OCI-LY1 (cell line): ENCODE measurements around the gene PTPN12.

Source experiments
- H2AFZ ChIP-seq: fragments of 200-600 bp; sonication (generic), shearing (Covaris generic); 2 replicates; pipeline ENCODE4 v1.6.0; 2014; ENCODE audit warnings: antibody characterized with exemption, mild to moderate bottlenecking, low read length
- H3F3A ChIP-seq: fragments of 200-600 bp; sonication (generic), shearing (Covaris generic); 2 replicates; pipeline ENCODE4 v1.6.0; 2014; ENCODE audit warnings: mild to moderate bottlenecking, antibody characterized with exemption, low read length, moderate library complexity; ENCODE audit not compliant: insufficient read depth
- H3K27ac ChIP-seq: fragments of 200-600 bp; sonication (generic); 2 replicates; pipeline ENCODE4 v1.5.1; 2014; ENCODE audit warnings: low read length, mixed run types, mild to moderate bottlenecking, low read depth; ENCODE audit not compliant: poor library complexity, severe bottlenecking
- H3K27me3 ChIP-seq: fragments of 200-600 bp; sonication (generic); 2 replicates; pipeline ENCODE4 v1.6.0; 2014; ENCODE audit warnings: antibody characterized with exemption, mild to moderate bottlenecking, low read length, moderate library complexity; ENCODE audit not compliant: insufficient read depth
- H3K36me3 ChIP-seq: fragments of 200-600 bp; sonication (generic); 2 replicates; pipeline ENCODE4 v1.6.1; 2014; ENCODE audit warnings: mild to moderate bottlenecking, antibody characterized with exemption, low read length, moderate library complexity, mixed read lengths; ENCODE audit not compliant: insufficient read depth
- H3K4me1 ChIP-seq: fragments of 200-600 bp; sonication (generic); 2 replicates; pipeline ENCODE4 v1.5.1; 2014; ENCODE audit warnings: mild to moderate bottlenecking, low read length, moderate library complexity; ENCODE audit not compliant: insufficient read depth, severe bottlenecking
- H3K4me2 ChIP-seq: fragments of 200-600 bp; sonication (generic), shearing (Covaris generic); 2 replicates; pipeline ENCODE4 v1.6.1; 2014; ENCODE audit warnings: low read length
- H3K4me3 ChIP-seq: fragments of 200-600 bp; sonication (generic); 2 replicates; pipeline ENCODE4 v1.5.1; 2014; ENCODE audit warnings: low read length, low read depth, mild to moderate bottlenecking, mixed read lengths; ENCODE audit not compliant: poor library complexity, severe bottlenecking
- H3K79me2 ChIP-seq: fragments of 200-600 bp; shearing (Covaris generic); 2 replicates; pipeline ENCODE4 v1.6.1; 2016; ENCODE audit warnings: mixed run types, low read length, mixed read lengths; ENCODE audit not compliant: insufficient read depth
- H3K9ac ChIP-seq: fragments of 200-600 bp; sonication (generic), shearing (Covaris generic); 2 replicates; pipeline ENCODE4 v1.6.1; 2014; ENCODE audit warnings: mild to moderate bottlenecking, low read length, mixed read lengths
- H3K9me2 ChIP-seq: fragments of 200-600 bp; sonication (generic), shearing (Covaris generic); 2 replicates; pipeline ENCODE4 v1.6.1; 2014; ENCODE audit warnings: low read depth, mild to moderate bottlenecking, low read length, mixed read lengths
- H3K9me3 ChIP-seq: fragments of 200-600 bp; shearing (Covaris generic); 2 replicates; pipeline ENCODE4 v1.6.1; 2014; ENCODE audit warnings: low read length, mixed read lengths
- H4K20me1 ChIP-seq: fragments of 200-600 bp; sonication (generic), shearing (Covaris generic); 2 replicates; pipeline ENCODE4 v1.6.0; 2016; ENCODE audit warnings: mild to moderate bottlenecking, low read length; ENCODE audit not compliant: insufficient read depth
- EZH2 ChIP-seq: fragments of 200-600 bp; sonication (generic), shearing (Covaris generic); IDR thresholded peaks from 2 replicates; pipeline ENCODE4 v1.8.0; 2017; ENCODE audit warnings: borderline replicate concordance, mixed run types, mild to moderate bottlenecking, antibody characterized with exemption, low read length, moderate library complexity, mixed read lengths
- TF ChIP-seq, protein P1 (sequence below): fragments of 200-600 bp; sonication (generic), shearing (Covaris generic); IDR thresholded peaks from 2 replicates; pipeline ENCODE4 v1.5.1; 2017; ENCODE audit warnings: mild to moderate bottlenecking, antibody characterized with exemption, low read length, moderate library complexity, mixed read lengths

Gene PTPN12

GRCh38 chr7:77627309-77627676 is 90.2 kb downstream of the PTPN12 start:
- H3K27ac ChIP-seq: no peak overlapping the region
- no peak overlapping the region for H3K9ac ChIP-seq
- H3K4me2 ChIP-seq: no peak overlapping the region
- H3F3A ChIP-seq: no peaks in the 10 kb centered on the region
- no peaks in the 10 kb centered on the region for H3K79me2 ChIP-seq
- H3K27me3 ChIP-seq: no peaks in the 10 kb centered on the region
- H4K20me1 ChIP-seq: no peaks in the 10 kb centered on the region
- H3K4me3 ChIP-seq: no peak overlapping the region
- H2AFZ ChIP-seq: no peak overlapping the region
- no peaks in the 10 kb centered on the region for H3K9me2 ChIP-seq
- TF ChIP-seq, protein P1, sequence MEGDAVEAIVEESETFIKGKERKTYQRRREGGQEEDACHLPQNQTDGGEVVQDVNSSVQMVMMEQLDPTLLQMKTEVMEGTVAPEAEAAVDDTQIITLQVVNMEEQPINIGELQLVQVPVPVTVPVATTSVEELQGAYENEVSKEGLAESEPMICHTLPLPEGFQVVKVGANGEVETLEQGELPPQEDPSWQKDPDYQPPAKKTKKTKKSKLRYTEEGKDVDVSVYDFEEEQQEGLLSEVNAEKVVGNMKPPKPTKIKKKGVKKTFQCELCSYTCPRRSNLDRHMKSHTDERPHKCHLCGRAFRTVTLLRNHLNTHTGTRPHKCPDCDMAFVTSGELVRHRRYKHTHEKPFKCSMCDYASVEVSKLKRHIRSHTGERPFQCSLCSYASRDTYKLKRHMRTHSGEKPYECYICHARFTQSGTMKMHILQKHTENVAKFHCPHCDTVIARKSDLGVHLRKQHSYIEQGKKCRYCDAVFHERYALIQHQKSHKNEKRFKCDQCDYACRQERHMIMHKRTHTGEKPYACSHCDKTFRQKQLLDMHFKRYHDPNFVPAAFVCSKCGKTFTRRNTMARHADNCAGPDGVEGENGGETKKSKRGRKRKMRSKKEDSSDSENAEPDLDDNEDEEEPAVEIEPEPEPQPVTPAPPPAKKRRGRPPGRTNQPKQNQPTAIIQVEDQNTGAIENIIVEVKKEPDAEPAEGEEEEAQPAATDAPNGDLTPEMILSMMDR: no peak
- no peak for TF ChIP-seq EZH2
- no peaks in the 10 kb centered on the region for H3K4me1 ChIP-seq
- no peaks in the 10 kb centered on the region for H3K9me3 ChIP-seq
- H3K36me3 ChIP-seq: peaks cover 10% of the 10 kb centered on the region; the same call in 1 of the 2 replicates

DNA sequence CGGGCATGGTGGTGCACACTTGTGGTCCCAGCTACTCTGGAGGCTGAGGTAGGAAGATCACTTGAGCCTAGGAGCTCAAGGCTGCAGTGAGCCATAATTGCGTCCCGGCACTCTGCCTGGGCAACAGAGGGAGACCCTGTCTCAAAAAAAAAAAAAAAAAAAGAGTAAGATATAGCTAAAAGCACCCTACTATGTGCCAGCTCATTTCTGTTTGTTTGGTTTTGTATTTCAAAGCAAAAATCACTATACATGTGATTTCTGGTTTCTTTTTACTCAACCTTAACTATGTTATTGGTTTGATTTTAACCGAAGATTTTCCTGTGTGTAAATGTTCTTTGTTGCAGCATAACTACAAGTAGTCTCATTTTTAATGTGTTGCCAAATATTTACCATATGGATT is 92.7 kb downstream of the PTPN12 start:
- H3K4me3 ChIP-seq: no peak overlapping the region
- H3K79me2 ChIP-seq: no peaks in the 10 kb centered on the region
- no peaks in the 10 kb centered on the region for H3F3A ChIP-seq
- H3K9ac ChIP-seq: no peak overlapping the region
- H3K4me2 ChIP-seq: no peak overlapping the region
- H2AFZ ChIP-seq: no peak overlapping the region
- H4K20me1 ChIP-seq: no peaks in the 10 kb centered on the region
- H3K4me1 ChIP-seq: no peaks in the 10 kb centered on the region
- H3K9me2 ChIP-seq: no peaks in the 10 kb centered on the region
- H3K36me3 ChIP-seq: peaks cover 10% of the 10 kb centered on the region; the same call in 1 of the 2 replicates
- TF ChIP-seq, protein P1: no peak
- no peak for TF ChIP-seq EZH2
- H3K9me3 ChIP-seq: no peaks in the 10 kb centered on the region
- no peak overlapping the region for H3K27ac ChIP-seq
- H3K27me3 ChIP-seq: no peaks in the 10 kb centered on the region

GRCh38 chr7:77631820-77632219 is 94.7 kb downstream of the PTPN12 start:
- Histone ChIP-seq H3K27me3 (no peaks in the 10 kb centered on the region), H3K4me3 (no peak overlapping the region), H3K9ac (no peak overlapping the region), H2AFZ (no peak overlapping the region), H3K9me3 (no peaks in the 10 kb centered on the region), H3F3A (no peaks in the 10 kb centered on the region), H3K36me3 (peaks cover 6% of the 10 kb centered on the region; the same call in 1 of the 2 replicates), H3K27ac (no peak overlapping the region), H3K9me2 (no peaks in the 10 kb centered on the region), H3K79me2 (no peaks in the 10 kb centered on the region), H3K4me1 (no peaks in the 10 kb centered on the region), H3K4me2 (no peak overlapping the region), H4K20me1 (no peaks in the 10 kb centered on the region)
- TF ChIP-seq, protein P1: no peak
- TF ChIP-seq EZH2: no peak
